Measurements from ENCODE around the gene DBT.
A peak's percentile ranks its signal among the peaks of the same experiment; 100 is the strongest.

The DBT gene

GRCh38 chr1:100146958-100147357 lies 102.7 kb downstream of the DBT start:
- Histone ChIP-seq H3K18ac (ENCODE audit: low read length) (no peak overlapping the region), H2BK5ac (ENCODE audit: low read depth, low read length, poor library complexity) (no peak overlapping the region), H3K27ac (ENCODE audit: low read depth, low read length) (no peak overlapping the region), H2BK120ac (ENCODE audit: insufficient read depth, low read length, poor library complexity) (no peak overlapping the region), H3K23ac (ENCODE audit: low read length) (no peak overlapping the region), H2AK5ac (ENCODE audit: low read length) (no peak overlapping the region), H3K9me3 (ENCODE audit: insufficient read depth, low read depth, low read length) (no peaks in the 10 kb centered on the region), H2AFZ (ENCODE audit: insufficient read depth, low read length, poor library complexity) (no peak overlapping the region), H3K4me3 (ENCODE audit: low read depth, low read length) (no peak overlapping the region), H4K12ac (ENCODE audit: low read depth, low read length) (no peak overlapping the region), H3K9ac (ENCODE audit: low read length) (no peak overlapping the region), H3K4me1 (ENCODE audit: control insufficient read depth in 1 of 2, insufficient read depth in 2 of 2, low read length in 2 of 2) (no peaks in the 10 kb centered on the region), H3K79me1 (ENCODE audit: low read length) (no peaks in the 10 kb centered on the region), H3K4ac (ENCODE audit: low read depth, low read length) (no peak overlapping the region), H3K27me3 (ENCODE audit: insufficient read depth, low read length) (no peaks in the 10 kb centered on the region), H3K4me2 (ENCODE audit: low read length) (no peak overlapping the region), H4K91ac (ENCODE audit: low read depth, low read length) (no peak overlapping the region), H4K8ac (ENCODE audit: low read depth, low read length) (no peak overlapping the region), H3K79me2 (ENCODE audit: control insufficient read depth, insufficient read depth, low read length, poor library complexity) (no peaks in the 10 kb centered on the region), H3K36me3 (ENCODE audit: control insufficient read depth in 1 of 2, insufficient read depth in 2 of 2, low read length in 2 of 2) (peaks cover 4 to 9% of the 10 kb centered on the region in 2 experiments), H3K14ac (ENCODE audit: low read length) (no peak overlapping the region), H2BK12ac (ENCODE audit: low read length) (no peak overlapping the region)
- no peak for DNase-seq
- whole genome bisulfite sequencing (ENCODE audit: extremely low coverage, insufficient coverage, insufficient read length) = no CpG with 5 or more reads among the region's 1 CpG

GRCh38 chr1:100145116-100145515 lies 104.5 kb downstream of the DBT start:
- H4K8ac ChIP-seq (ENCODE audit: low read depth, low read length) = no peak overlapping the region
- H4K12ac ChIP-seq (ENCODE audit: low read depth, low read length) = no peak overlapping the region
- H4K91ac ChIP-seq (ENCODE audit: low read depth, low read length) = no peak overlapping the region
- no peak overlapping the region for H2AK5ac ChIP-seq (ENCODE audit: low read length)
- H3K9me3 ChIP-seq (ENCODE audit: insufficient read depth, low read depth, low read length) = no peaks in the 10 kb centered on the region
- H2AFZ ChIP-seq (ENCODE audit: insufficient read depth, low read length, poor library complexity) = no peak overlapping the region
- H3K36me3 ChIP-seq (ENCODE audit: control insufficient read depth in 1 of 2, insufficient read depth in 2 of 2, low read length in 2 of 2) = peaks cover 7 to 14% of the 10 kb centered on the region in 2 experiments
- no peaks in the 10 kb centered on the region for H3K27me3 ChIP-seq (ENCODE audit: insufficient read depth, low read length)
- no peak overlapping the region for H3K9ac ChIP-seq (ENCODE audit: low read length)
- H2BK12ac ChIP-seq (ENCODE audit: low read length) = no peak overlapping the region
- DNase-seq = peak in 1 of 2 donors; percentile 16
- WGBS (ENCODE audit: extremely low coverage, insufficient coverage, insufficient read length) = no CpG with 5 or more reads among the region's 3 CpGs
- no peak overlapping the region for H3K18ac ChIP-seq (ENCODE audit: low read length)
- H3K27ac ChIP-seq (ENCODE audit: low read depth, low read length) = no peak overlapping the region
- H3K4me2 ChIP-seq (ENCODE audit: low read length) = no peak overlapping the region
- H3K4ac ChIP-seq (ENCODE audit: low read depth, low read length) = no peak overlapping the region
- H2BK5ac ChIP-seq (ENCODE audit: low read depth, low read length, poor library complexity) = no peak overlapping the region
- no peak overlapping the region for H3K14ac ChIP-seq (ENCODE audit: low read length)
- H3K79me1 ChIP-seq (ENCODE audit: low read length) = no peaks in the 10 kb centered on the region
- H3K23ac ChIP-seq (ENCODE audit: low read length) = no peak overlapping the region
- no peaks in the 10 kb centered on the region for H3K4me1 ChIP-seq (ENCODE audit: control insufficient read depth in 1 of 2, insufficient read depth in 2 of 2, low read length in 2 of 2)
- no peaks in the 10 kb centered on the region for H3K79me2 ChIP-seq (ENCODE audit: control insufficient read depth, insufficient read depth, low read length, poor library complexity)
- no peak overlapping the region for H3K4me3 ChIP-seq (ENCODE audit: low read depth, low read length)
- no peak overlapping the region for H2BK120ac ChIP-seq (ENCODE audit: insufficient read depth, low read length, poor library complexity)

- H4K8ac ChIP-seq (ENCODE audit: low read depth, low read length) = no peak overlapping the region
- H3K79me2 ChIP-seq (ENCODE audit: control insufficient read depth, insufficient read depth, low read length, poor library complexity) = no peaks in the 10 kb centered on the region
- no peak overlapping the region for H3K27ac ChIP-seq (ENCODE audit: low read depth, low read length)
- WGBS (ENCODE audit: extremely low coverage, insufficient coverage, insufficient read length) = 100% methylated on average over 1 of the region's 3 CpGs
- no peak overlapping the region for H4K91ac ChIP-seq (ENCODE audit: low read depth, low read length)
- no peak overlapping the region for H4K12ac ChIP-seq (ENCODE audit: low read depth, low read length)
- no peaks in the 10 kb centered on the region for H3K27me3 ChIP-seq (ENCODE audit: insufficient read depth, low read length)
- no peak overlapping the region for H3K9ac ChIP-seq (ENCODE audit: low read length)
- H3K23ac ChIP-seq (ENCODE audit: low read length) = no peak overlapping the region
- no peak overlapping the region for H3K18ac ChIP-seq (ENCODE audit: low read length)
- no peak overlapping the region for H2BK12ac ChIP-seq (ENCODE audit: low read length)
- H3K79me1 ChIP-seq (ENCODE audit: low read length) = no peaks in the 10 kb centered on the region
- no peak overlapping the region for H3K4ac ChIP-seq (ENCODE audit: low read depth, low read length)
- no peaks in the 10 kb centered on the region for H3K9me3 ChIP-seq (ENCODE audit: insufficient read depth, low read depth, low read length)
- no peak overlapping the region for H2AFZ ChIP-seq (ENCODE audit: insufficient read depth, low read length, poor library complexity)
- no peak overlapping the region for H3K4me3 ChIP-seq (ENCODE audit: low read depth, low read length)
- no peak overlapping the region for H3K14ac ChIP-seq (ENCODE audit: low read length)
- DNase-seq = no peak
- H3K4me1 ChIP-seq (ENCODE audit: control insufficient read depth in 1 of 2, insufficient read depth in 2 of 2, low read length in 2 of 2) = no peaks in the 10 kb centered on the region
- H2BK5ac ChIP-seq (ENCODE audit: low read depth, low read length, poor library complexity) = no peak overlapping the region
- peaks cover 7 to 19% of the 10 kb centered on the region in 2 experiments for H3K36me3 ChIP-seq (ENCODE audit: control insufficient read depth in 1 of 2, insufficient read depth in 2 of 2, low read length in 2 of 2)
- H2BK120ac ChIP-seq (ENCODE audit: insufficient read depth, low read length, poor library complexity) = no peak overlapping the region
- no peak overlapping the region for H2AK5ac ChIP-seq (ENCODE audit: low read length)
- no peak overlapping the region for H3K4me2 ChIP-seq (ENCODE audit: low read length)
These were observed 107.3 kb downstream of the DBT start for GRCh38 chr1:100142343-100142742.

- Histone ChIP-seq H3K79me1 (ENCODE audit: low read length) (no peaks in the 10 kb centered on the region), H3K9me3 (ENCODE audit: insufficient read depth, low read depth, low read length) (no peaks in the 10 kb centered on the region), H3K36me3 (ENCODE audit: control insufficient read depth in 1 of 2, insufficient read depth in 2 of 2, low read length in 2 of 2) (peaks cover 10 to 22% of the 10 kb centered on the region in 2 experiments), H2BK120ac (ENCODE audit: insufficient read depth, low read length, poor library complexity) (no peak overlapping the region), H2BK12ac (ENCODE audit: low read length) (no peak overlapping the region), H3K4ac (ENCODE audit: low read depth, low read length) (no peak overlapping the region), H3K14ac (ENCODE audit: low read length) (no peak overlapping the region), H4K8ac (ENCODE audit: low read depth, low read length) (no peak overlapping the region), H3K4me1 (ENCODE audit: control insufficient read depth in 1 of 2, insufficient read depth in 2 of 2, low read length in 2 of 2) (no peaks in the 10 kb centered on the region), H3K23ac (ENCODE audit: low read length) (no peak overlapping the region), H3K79me2 (ENCODE audit: control insufficient read depth, insufficient read depth, low read length, poor library complexity) (no peaks in the 10 kb centered on the region), H3K18ac (ENCODE audit: low read length) (no peak overlapping the region), H3K27ac (ENCODE audit: low read depth, low read length) (no peak overlapping the region), H4K12ac (ENCODE audit: low read depth, low read length) (no peak overlapping the region), H3K4me2 (ENCODE audit: low read length) (no peak overlapping the region), H3K27me3 (ENCODE audit: insufficient read depth, low read length) (no peaks in the 10 kb centered on the region), H2BK5ac (ENCODE audit: low read depth, low read length, poor library complexity) (no peak overlapping the region), H2AFZ (ENCODE audit: insufficient read depth, low read length, poor library complexity) (no peak overlapping the region), H2AK5ac (ENCODE audit: low read length) (no peak overlapping the region), H4K91ac (ENCODE audit: low read depth, low read length) (no peak overlapping the region), H3K9ac (ENCODE audit: low read length) (no peak overlapping the region), H3K4me3 (ENCODE audit: low read depth, low read length) (no peak overlapping the region)
- no peak for DNase-seq
- no CpG with 5 or more reads among the region's 4 CpGs for WGBS (ENCODE audit: extremely low coverage, insufficient coverage, insufficient read length)
These were observed 108.4 kb downstream of the DBT start for GRCh38 chr1:100141192-100141591.
